Measurements from ENCODE around the gene USP32.
"Not testable (repeated sequence)": the region's sequence is repeated elsewhere in the genome, so short reads cannot be mapped to it uniquely, and the experiment has no call there.

DNA sequence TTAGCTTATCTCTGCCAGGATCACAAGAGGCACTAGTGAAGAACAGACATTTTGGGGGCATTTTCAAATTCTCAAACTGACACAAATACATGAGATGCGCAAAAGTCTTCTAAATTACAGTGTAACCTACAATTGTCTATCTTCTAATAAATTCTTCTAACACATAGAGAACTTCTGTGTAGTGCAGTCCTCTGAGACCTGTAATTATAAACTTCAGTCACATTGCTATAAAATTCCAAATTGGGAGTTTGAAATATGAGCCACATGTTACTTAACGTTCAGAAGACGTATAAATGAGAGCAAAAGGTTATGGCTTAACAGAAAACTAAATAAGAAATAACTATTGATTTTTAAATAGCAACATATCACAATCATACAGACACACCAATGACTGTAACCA lies 12.5 kb downstream of the USP32 start:
- TF ChIP-seq CTCF (IDR thresholded peaks at IDR 0.05); EZH2 (IDR thresholded peaks at IDR 0.05; ENCODE audit: borderline replicate concordance, insufficient read depth, low read depth, low read length, poor library complexity, severe bottlenecking): not testable (repeated sequence)

All from B cell (primary cell).